ENCODE measurements around the gene ENPP6. TPM values are rescaled to one million over a fixed set of nuclear protein-coding genes. Genes with fewer than 3 reads are reported as not detected.

The ENPP6 gene
- total and polyA plus RNA-seq, 8 donors = 0.05 to 1.5 (median 0.24) TPM; not detected in 3

GRCh38 chr4:184250795-184251669 is 33.4 kb upstream of the ENPP6 start:
- H3K27ac ChIP-seq = no peak overlapping the region
- no peak for FAIRE-seq
- no peaks in the 10 kb centered on the region for H3K36me3 ChIP-seq
- DNase-seq = no peak
- H3K9me3 ChIP-seq = no peaks in the 10 kb centered on the region
- H3K4me1 ChIP-seq = no peaks in the 10 kb centered on the region
- WGBS, 2 donors = 63% methylated on average over 23 of the region's 23 CpGs
- H3K27me3 ChIP-seq = no peaks in the 10 kb centered on the region
- no peak overlapping the region for H3K4me3 ChIP-seq
- intact Hi-C loops (cut with DNase I) = no loop called here
- ATAC-seq = peak in 3 of 4 donors; percentile 72 to 74 (median 73)
- TF ChIP-seq CTCF (IDR thresholded peaks at IDR 0.05) = peak; percentile 23 to 44 (median 33)

GRCh38 chr4:184248216-184248615 is 30.5 kb upstream of the ENPP6 start:
- intact Hi-C loops (cut with DNase I) = no loop called here
- TF ChIP-seq CTCF (IDR thresholded peaks at IDR 0.05) = no peak

GRCh38 chr4:184247421-184247820 is 29.7 kb upstream of the ENPP6 start:
- intact Hi-C loops (cut with DNase I) = no loop called here
- Histone ChIP-seq H3K9me3 (no peaks in the 10 kb centered on the region), H3K36me3 (no peaks in the 10 kb centered on the region), H3K4me3 (no peak overlapping the region), H3K27me3 (no peaks in the 10 kb centered on the region), H3K4me1 (no peaks in the 10 kb centered on the region), H3K27ac (no peak overlapping the region)
- ATAC-seq = no peak
- 85 to 93% methylated on average over 1 of the region's 1 CpG for WGBS, 2 donors
- FAIRE-seq = no peak
- DNase-seq = no peak
- no peak for TF ChIP-seq CTCF (IDR thresholded peaks at IDR 0.05)

More at GRCh38 chr4:184248216-184248615, 30.5 kb upstream of the ENPP6 start:
- DNase-seq (no peak), ATAC-seq (no peak), FAIRE-seq (no peak)
- H3K4me3 ChIP-seq = no peak overlapping the region
- 86 to 93% methylated on average over 2 of the region's 2 CpGs for WGBS, 2 donors
- no peaks in the 10 kb centered on the region for H3K4me1 ChIP-seq
- H3K36me3 ChIP-seq = no peaks in the 10 kb centered on the region
- no peaks in the 10 kb centered on the region for H3K9me3 ChIP-seq
- H3K27ac ChIP-seq = no peak overlapping the region
- no peaks in the 10 kb centered on the region for H3K27me3 ChIP-seq

- no peak overlapping the region for H3K27ac ChIP-seq
- no peaks in the 10 kb centered on the region for H3K27me3 ChIP-seq
- no peak for TF ChIP-seq CTCF (IDR thresholded peaks at IDR 0.05)
- H3K4me3 ChIP-seq = no peak overlapping the region
- ATAC-seq (no peak), FAIRE-seq (no peak), DNase-seq (no peak)
- H3K9me3 ChIP-seq = no peaks in the 10 kb centered on the region
- WGBS, 2 donors = 84% methylated on average over 7 of the region's 7 CpGs
- no peaks in the 10 kb centered on the region for H3K4me1 ChIP-seq
- H3K36me3 ChIP-seq = no peaks in the 10 kb centered on the region
- intact Hi-C loops (cut with DNase I) = no loop called here
These were observed 28.8 kb upstream of the ENPP6 start for GRCh38 chr4:184246426-184246825.
